PC-9 (cell line): ENCODE results near the gene STX18.

Experiments used
- CTCF ChIP-seq: fragments of 200-600 bp; sonication (generic); conservative IDR thresholded peaks from 2 replicates; pipeline ENCODE4 v1.6.1; 2017; ENCODE audit warnings: mixed run types, antibody characterized with exemption, mild to moderate bottlenecking, moderate library complexity
- EZH2 ChIP-seq: fragments of 200-600 bp; sonication (generic); IDR thresholded peaks from 2 replicates; pipeline ENCODE4 v1.8.0; 2017; ENCODE audit warnings: antibody characterized with exemption, low read depth

- TF ChIP-seq CTCF, result no peak
- TF ChIP-seq EZH2, result no peak
Observed at GRCh38 chr4:4539481-4539880, 2.4 kb downstream of the STX18 start.
